C4-2B (cell line): ENCODE results near the gene SNRPN.
"Not testable (repeated sequence)": the region's sequence is repeated elsewhere in the genome, so short reads cannot be mapped to it uniquely, and the experiment has no call there.

Experiments used
- H3K27ac ChIP-seq: fragments of 450-650 bp; 2 replicates; pipeline ENCODE4 v1.5.1; 2017
- ZFX ChIP-seq: fragments of 450-650 bp; IDR thresholded peaks from 2 replicates; pipeline ENCODE4 v1.6.1; 2017
- TF ChIP-seq, protein P1 (sequence below): fragments of 450-650 bp; conservative IDR thresholded peaks from 2 replicates; pipeline ENCODE4 v1.5.1; 2017; ENCODE audit warnings: mild to moderate bottlenecking

The SNRPN gene

DNA sequence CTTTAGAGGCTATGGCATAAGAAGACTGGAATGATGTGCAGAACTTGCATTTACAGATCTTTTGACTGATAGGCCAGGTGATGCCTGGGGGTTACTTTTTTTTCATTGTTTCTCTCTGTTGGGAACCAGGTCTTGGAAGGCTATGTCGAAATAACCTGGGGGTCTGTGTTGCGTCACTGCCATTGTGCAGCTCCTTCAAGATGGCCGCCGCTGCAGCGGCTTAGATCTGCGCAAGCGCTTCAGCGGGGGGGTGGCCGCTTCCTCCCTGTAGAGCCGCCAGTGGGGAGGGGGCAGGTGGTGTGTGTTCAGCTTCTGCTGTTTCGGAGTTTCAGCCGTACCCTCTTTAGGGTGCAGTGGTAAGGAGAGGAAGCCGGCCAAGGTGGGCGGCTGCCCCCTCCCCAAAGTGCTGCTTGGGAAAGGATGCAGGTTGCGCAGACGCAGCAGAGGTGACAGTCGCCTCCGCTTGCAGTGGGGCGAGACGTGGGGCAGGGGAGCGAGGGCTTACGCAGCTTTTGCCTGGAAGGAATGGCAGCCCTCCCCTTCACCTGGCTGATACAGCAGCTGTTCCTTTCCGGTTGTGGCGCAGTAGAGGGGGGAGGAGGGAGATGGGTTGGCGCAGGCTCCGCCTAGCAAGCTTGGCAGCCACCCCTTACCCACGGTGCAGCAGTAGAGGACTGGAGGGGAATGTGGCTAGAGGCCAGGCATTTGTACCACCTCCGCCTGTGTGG, 1.5 kb downstream of the SNRPN start:
- TF ChIP-seq, protein P1, sequence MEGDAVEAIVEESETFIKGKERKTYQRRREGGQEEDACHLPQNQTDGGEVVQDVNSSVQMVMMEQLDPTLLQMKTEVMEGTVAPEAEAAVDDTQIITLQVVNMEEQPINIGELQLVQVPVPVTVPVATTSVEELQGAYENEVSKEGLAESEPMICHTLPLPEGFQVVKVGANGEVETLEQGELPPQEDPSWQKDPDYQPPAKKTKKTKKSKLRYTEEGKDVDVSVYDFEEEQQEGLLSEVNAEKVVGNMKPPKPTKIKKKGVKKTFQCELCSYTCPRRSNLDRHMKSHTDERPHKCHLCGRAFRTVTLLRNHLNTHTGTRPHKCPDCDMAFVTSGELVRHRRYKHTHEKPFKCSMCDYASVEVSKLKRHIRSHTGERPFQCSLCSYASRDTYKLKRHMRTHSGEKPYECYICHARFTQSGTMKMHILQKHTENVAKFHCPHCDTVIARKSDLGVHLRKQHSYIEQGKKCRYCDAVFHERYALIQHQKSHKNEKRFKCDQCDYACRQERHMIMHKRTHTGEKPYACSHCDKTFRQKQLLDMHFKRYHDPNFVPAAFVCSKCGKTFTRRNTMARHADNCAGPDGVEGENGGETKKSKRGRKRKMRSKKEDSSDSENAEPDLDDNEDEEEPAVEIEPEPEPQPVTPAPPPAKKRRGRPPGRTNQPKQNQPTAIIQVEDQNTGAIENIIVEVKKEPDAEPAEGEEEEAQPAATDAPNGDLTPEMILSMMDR, result no peak
- no peak for TF ChIP-seq ZFX
- H3K27ac ChIP-seq, result peak overlapping the region; percentile 78

DNA sequence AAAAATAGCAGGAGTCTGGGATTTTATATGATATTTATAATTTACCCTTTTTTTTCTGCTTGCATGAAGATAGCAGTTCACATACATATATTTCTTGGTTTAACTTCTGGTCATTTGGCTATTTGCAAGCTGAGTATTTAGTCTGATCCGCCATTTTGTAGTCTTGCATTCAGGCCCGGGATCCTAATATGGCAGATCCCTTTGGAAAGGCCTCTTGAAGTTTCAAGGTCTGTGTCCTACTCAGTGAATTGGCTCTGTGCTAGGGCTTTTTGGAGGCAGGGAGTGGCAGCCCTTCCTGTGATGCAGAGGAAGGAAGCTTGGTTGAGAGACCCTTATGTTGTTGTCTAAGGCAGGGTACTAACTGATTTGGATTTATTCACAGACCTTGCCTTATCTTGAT, 2.9 kb downstream of the SNRPN start:
- H3K27ac ChIP-seq, result no peak overlapping the region
- TF ChIP-seq, protein P1, result no peak
- no peak for TF ChIP-seq ZFX

DNA sequence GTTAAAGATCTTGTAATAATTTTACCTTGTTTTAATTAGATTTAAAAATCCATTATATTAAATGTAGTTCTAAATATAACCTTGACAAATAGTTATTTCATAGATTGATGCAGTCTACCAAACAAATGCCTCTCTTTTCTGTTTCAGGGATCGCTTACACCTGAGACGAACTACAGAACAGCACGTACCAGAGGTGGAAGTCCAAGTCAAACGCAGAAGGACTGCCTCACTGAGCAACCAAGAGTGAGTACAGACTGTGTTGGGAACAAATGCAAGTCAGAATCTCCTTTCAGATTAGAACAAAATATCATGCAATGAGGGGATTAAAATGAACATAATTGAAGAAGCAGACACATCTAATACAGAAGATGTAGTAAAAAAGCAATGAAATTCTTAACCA, 7.2 kb downstream of the SNRPN start:
- TF ChIP-seq ZFX, result no peak
- TF ChIP-seq, protein P1, result no peak
- no peak overlapping the region for H3K27ac ChIP-seq

DNA sequence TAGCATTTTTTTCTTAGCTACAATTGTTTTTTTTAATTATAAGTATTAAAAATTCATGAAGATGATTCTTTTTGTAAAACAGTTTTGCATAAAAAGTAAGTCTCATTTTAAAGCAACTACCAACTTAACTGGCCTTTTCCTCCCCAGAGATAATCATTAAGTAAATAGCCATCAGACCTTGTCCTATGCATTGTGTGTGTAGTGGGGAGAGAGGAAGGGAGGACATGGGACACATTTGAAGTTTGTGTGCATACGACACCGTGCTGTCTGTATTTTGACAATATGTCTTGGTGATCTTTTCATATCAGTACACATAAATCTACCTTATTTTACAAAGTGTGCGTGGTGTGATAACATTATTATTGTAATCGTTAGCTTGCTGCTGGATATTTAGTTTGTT, 8.1 kb downstream of the SNRPN start:
- no peak for TF ChIP-seq ZFX
- TF ChIP-seq, protein P1, result no peak
- H3K27ac ChIP-seq, result no peak overlapping the region

DNA sequence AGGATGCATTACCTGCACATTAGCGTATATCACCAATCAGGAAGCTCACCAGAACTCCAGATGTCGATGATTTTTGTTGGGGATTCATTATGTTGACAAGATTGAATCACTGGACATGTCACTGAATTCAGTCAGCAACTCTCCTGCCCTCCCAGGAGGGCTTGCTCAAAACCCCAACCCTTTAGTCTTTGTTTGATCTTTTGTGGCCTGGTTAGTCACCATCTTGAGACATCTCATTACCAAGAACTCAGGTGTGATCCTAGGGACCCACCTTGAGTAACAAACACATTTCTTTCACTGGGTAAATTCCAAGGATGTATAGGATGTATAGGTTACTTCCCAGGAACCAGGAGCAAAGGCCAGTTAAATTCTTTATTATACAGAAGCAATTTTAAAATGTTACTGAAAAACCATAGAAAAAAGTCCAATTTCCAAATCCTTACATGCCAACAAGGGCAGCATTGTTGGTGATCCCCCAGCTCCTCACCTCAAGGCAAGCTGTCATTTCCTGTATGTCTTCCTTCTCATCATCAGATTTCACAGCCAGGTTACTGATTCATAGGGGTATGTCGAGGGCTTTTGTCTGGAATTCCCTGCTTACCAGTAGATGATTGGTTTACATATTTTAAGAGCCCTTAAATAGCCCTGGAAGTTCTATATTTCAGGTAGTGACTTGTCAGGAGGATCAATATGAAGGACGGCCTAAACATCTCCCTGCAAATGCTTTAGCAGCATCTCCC, 11.7 kb downstream of the SNRPN start:
- H3K27ac ChIP-seq, result no peak overlapping the region
- no peak for TF ChIP-seq ZFX
- TF ChIP-seq, protein P1, result no peak

DNA sequence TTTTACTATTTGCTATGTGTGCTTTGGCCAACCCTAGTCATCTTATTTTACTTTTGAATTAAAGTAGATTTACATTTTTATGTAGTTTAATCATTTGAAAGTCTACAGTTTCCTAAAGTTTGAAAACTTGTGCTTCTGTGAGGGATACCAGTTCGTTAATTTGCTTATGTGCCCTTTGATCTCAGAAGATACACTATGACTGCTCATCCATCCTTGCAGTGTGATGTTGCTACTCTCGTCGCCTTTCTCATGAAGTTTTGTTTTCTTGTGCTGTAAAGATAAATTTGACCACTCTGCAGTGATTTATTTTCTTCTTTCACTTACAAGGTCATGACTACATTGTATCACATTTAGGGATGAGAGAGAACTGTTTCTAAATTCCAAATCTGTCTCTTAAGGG, 16.3 kb downstream of the SNRPN start:
- no peak overlapping the region for H3K27ac ChIP-seq
- TF ChIP-seq, protein P1, result no peak
- TF ChIP-seq ZFX, result no peak

DNA sequence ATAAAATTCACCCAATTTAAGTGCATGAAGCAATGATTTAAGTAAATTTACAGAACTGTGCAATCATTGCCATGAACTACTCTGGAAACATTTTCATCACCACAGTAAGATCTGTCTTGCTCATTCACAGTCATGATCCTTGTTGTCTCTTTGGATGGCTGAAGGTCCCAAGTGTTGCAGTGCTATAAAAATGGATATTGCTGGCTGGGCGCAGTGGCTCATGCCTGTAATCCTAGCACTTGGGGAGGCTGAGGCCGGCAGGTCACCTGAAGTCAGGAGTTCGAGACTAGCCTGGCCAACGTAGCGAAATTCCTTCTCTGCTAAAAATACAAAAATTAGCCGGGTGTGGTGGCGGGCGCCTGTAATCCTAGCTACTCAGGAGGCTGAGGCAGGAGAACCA, 17.0 kb downstream of the SNRPN start:
- H3K27ac ChIP-seq, result no peak overlapping the region
- no peak for TF ChIP-seq ZFX
- TF ChIP-seq, protein P1, result no peak

DNA sequence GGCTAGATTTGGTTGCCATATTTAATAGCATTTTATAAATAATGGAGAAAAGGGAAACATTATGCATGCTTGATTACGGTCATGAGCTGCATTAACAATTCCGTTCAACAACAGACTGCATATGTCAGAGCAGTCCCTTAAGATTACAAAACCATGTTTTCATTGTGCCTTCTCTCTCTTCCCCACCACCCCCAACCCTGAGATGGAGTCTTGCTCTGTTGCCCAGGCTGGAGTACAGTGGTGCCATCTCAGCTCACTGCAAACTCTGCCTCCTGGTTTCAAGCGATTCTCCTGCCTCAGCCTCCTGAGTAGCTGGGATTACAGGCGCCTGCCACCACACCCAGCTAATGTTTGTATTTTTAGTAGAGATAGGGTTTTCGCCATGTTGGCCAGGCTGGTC, 17.9 kb downstream of the SNRPN start:
- not testable (repeated sequence) for H3K27ac ChIP-seq
